Spleen (tissue), 7 donors: ENCODE measurements around the gene FRYL.

Experiments used
- POLR2A ChIP-seq, 3 donors: fragments of 450-650 bp; IDR thresholded peaks; one replicate each; pipeline ENCODE4 v1.5.1; 2017; ENCODE audit warnings: antibody characterized with exemption in 3 of 3, mild to moderate bottlenecking in 1 of 3
- POLR2AphosphoS5 ChIP-seq, 3 donors: sonication (generic); formaldehyde crosslinking; IDR thresholded peaks; one replicate each; pipeline ENCODE4 v1.5.1; 2017; ENCODE audit warnings: antibody characterized with exemption in 3 of 3
- TF ChIP-seq, protein P1 (sequence below), 11 experiments: fragments of 200-600 bp in 7 of 11; fragments of 450-650 bp in 4 of 11; sonication (generic) in 4 of 11; IDR thresholded peaks in 8 of 11; conservative IDR thresholded peaks in 3 of 11; 1 replicate in 7 of 11; 2 replicates in 4 of 11; pipeline versions ENCODE4 v1.4.0 to v1.8.0; 2016 to 2021; ENCODE audit warnings: antibody characterized with exemption in 11 of 11, inconsistent platforms in 4 of 11, mild to moderate bottlenecking in 1 of 11
- donor health status: DM: no; HTN: no; CAD: no; lungs with moderate emphysema.
- donor health status: DM: no; HTN: no; CAD: no.
- donor health status: DM: no; HTN: no; CAD: no.

DNA sequence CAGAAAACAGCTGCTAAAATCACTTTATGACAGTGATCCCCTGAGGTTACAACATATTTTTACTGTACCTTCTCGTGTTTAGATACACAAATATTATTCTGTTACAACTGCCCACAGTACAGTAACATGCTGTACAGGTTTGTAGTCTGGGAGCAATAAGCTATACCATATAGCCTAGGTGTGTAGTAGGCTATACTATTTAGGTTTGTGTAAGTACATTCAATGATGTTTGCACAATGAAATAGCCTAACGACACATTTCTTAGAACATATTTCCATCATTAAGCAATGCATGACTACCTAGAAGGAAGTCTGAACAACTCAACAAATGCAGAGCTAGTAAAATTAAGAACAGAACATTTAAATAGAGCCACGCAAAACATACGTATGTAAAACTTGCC lies 177.3 kb downstream of the FRYL start:
- TF ChIP-seq, protein P1, sequence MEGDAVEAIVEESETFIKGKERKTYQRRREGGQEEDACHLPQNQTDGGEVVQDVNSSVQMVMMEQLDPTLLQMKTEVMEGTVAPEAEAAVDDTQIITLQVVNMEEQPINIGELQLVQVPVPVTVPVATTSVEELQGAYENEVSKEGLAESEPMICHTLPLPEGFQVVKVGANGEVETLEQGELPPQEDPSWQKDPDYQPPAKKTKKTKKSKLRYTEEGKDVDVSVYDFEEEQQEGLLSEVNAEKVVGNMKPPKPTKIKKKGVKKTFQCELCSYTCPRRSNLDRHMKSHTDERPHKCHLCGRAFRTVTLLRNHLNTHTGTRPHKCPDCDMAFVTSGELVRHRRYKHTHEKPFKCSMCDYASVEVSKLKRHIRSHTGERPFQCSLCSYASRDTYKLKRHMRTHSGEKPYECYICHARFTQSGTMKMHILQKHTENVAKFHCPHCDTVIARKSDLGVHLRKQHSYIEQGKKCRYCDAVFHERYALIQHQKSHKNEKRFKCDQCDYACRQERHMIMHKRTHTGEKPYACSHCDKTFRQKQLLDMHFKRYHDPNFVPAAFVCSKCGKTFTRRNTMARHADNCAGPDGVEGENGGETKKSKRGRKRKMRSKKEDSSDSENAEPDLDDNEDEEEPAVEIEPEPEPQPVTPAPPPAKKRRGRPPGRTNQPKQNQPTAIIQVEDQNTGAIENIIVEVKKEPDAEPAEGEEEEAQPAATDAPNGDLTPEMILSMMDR (IDR thresholded peaks at IDR 0.05 in 8 of 11, conservative IDR thresholded peaks at IDR 0.05 in 3 of 11) = no peak
- TF ChIP-seq POLR2A (IDR thresholded peaks at IDR 0.05) (no peak), POLR2AphosphoS5 (IDR thresholded peaks at IDR 0.05) (no peak)
